HepG2 (cell line): Measurements from ENCODE around the gene RRP36. TPM values are rescaled to one million over a fixed set of nuclear protein-coding genes. Genes with fewer than 3 reads are reported as not detected.

Experiments
- ATAC-seq: fragments of 200-7000 bp; cut with Tn5 transposase; 3 replicates; pipeline ENCODE4 v1.9.1; 2020; ENCODE audit warnings: mild to moderate bottlenecking, moderate library complexity
- BruUV-seq: library from RNA; stranded (reverse); fragments of 400-500 nt; replicated peaks from 2 replicates; lab custom pipeline; 2021; lab: Mats Ljungman, UMichigan
- CTCF ChIA-PET: fragments of 300-600 bp; formaldehyde crosslinking; extraction: SDS; loops from one replicate; lab custom pipeline; 2021; ENCODE audit warnings: low total read pairs, inconsistent platforms, low intra/inter-chr PET ratio; lab: Yijun Ruan, JAX
- POLR2A ChIA-PET: fragments of 350-600 bp; sonication (Branson Sonifier 250); formaldehyde crosslinking; loops from one replicate; lab custom pipeline; 2020; ENCODE audit warnings: antibody characterized with exemption, inconsistent platforms; lab: Yijun Ruan, JAX
- DNase-seq: peaks from one replicate; pipeline ENCODE4 v3.0.0-alpha.2; 2015; ENCODE audit warnings: low spot score
- FAIRE-seq: peaks from 3 replicates; lab custom pipeline; 2011; peaks lifted over from hg19 to GRCh38; lab: Jason Lieb, UNC
- H2AFZ ChIP-seq: one replicate; pipeline ENCODE4 v1.6.1; 2011; ENCODE audit warnings: low read length, inconsistent platforms
- H3K27ac ChIP-seq: fragments of 300-600 bp; 3 replicates; pipeline ENCODE4 v1.8.0; 2011; ENCODE audit warnings: mixed run types, mild to moderate bottlenecking, mixed read lengths, low read length, inconsistent platforms; ENCODE audit not compliant: insufficient read depth; ENCODE audit errors: extremely low read length
- H3K27me3 ChIP-seq, 2 experiments: fragments of 200-600 bp in 1 of 2; 2 replicates in 1 of 2; 3 replicates in 1 of 2; pipeline versions ENCODE4 v1.6.0 to v1.8.0; 2011; ENCODE audit warnings: low read length in 2 of 2, mild to moderate bottlenecking in 2 of 2, moderate library complexity in 2 of 2, inconsistent platforms in 1 of 2; ENCODE audit not compliant: insufficient read depth in 2 of 2, control insufficient read depth in 1 of 2
- H3K36me3 ChIP-seq, 2 experiments: fragments of 200-600 bp in 1 of 2; replicated peaks in 1 of 2; 2 replicates in 1 of 2; 3 replicates in 1 of 2; pipeline versions ENCODE4 v1.5.1 to v1.8.0; 2011; ENCODE audit warnings: low read length in 2 of 2, inconsistent platforms in 1 of 2; ENCODE audit not compliant: insufficient read depth in 2 of 2, control insufficient read depth in 1 of 2
- H3K4me1 ChIP-seq: 2 replicates; pipeline ENCODE4 v1.5.1; 2012; ENCODE audit warnings: low read length, inconsistent platforms; ENCODE audit not compliant: insufficient read depth
- H3K4me2 ChIP-seq: 2 replicates; pipeline ENCODE4 v1.6.0; 2011; ENCODE audit warnings: low read depth, low read length, inconsistent platforms
- H3K4me3 ChIP-seq, 3 experiments: fragments of 200-600 bp in 1 of 3; sonication (generic), shearing (Covaris generic) in 1 of 3; replicated peaks in 1 of 3; 2 replicates each; pipeline ENCODE4 v1.5.1; 2011 to 2016; ENCODE audit warnings: low read length in 3 of 3, inconsistent platforms in 2 of 3, low read depth in 2 of 3, mild to moderate bottlenecking in 2 of 3, control low read depth in 1 of 3, mixed read lengths in 1 of 3; ENCODE audit not compliant: insufficient read depth in 1 of 3
- H3K79me2 ChIP-seq: one replicate; pipeline ENCODE4 v1.6.1; 2011; ENCODE audit warnings: low read length, inconsistent platforms; ENCODE audit not compliant: insufficient read depth
- H3K9ac ChIP-seq: 2 replicates; pipeline ENCODE4 v1.6.0; 2011; ENCODE audit warnings: mild to moderate bottlenecking, low read depth, low read length, inconsistent platforms; ENCODE audit not compliant: insufficient read depth
- H3K9me3 ChIP-seq: 2 replicates; pipeline ENCODE4 v1.5.1; 2012; ENCODE audit warnings: mild to moderate bottlenecking, low read length
- H4K20me1 ChIP-seq: 2 replicates; pipeline ENCODE4 v1.6.0; 2011; ENCODE audit warnings: inconsistent platforms, mild to moderate bottlenecking, low read length, moderate library complexity; ENCODE audit not compliant: insufficient read depth
- AGO2 ChIP-seq: fragments of 200-400 bp; formaldehyde crosslinking; optimal IDR thresholded peaks from 2 replicates; pipeline ENCODE3; 2017; ENCODE audit warnings: mild to moderate bottlenecking, low read depth, low read length, moderate library complexity
- NRL ChIP-seq: sonication (generic); formaldehyde crosslinking; IDR thresholded peaks from 2 replicates; pipeline ENCODE4 v1.5.0; 2020; ENCODE audit warnings: missing genetic modification reagents, mild to moderate bottlenecking, moderate library complexity, borderline replicate concordance
- RBM22 ChIP-seq: fragments of 200-400 bp; formaldehyde crosslinking; optimal IDR thresholded peaks from 2 replicates; pipeline ENCODE3; 2017; ENCODE audit warnings: mild to moderate bottlenecking, low read length, moderate library complexity
- ZNF30 ChIP-seq: sonication (generic); formaldehyde crosslinking; IDR thresholded peaks from 2 replicates; pipeline ENCODE4 v1.5.0; 2020; ENCODE audit warnings: mild to moderate bottlenecking, missing genetic modification reagents
- ZNF687 ChIP-seq: sonication (generic); formaldehyde crosslinking; IDR thresholded peaks from 2 replicates; pipeline ENCODE4 v1.5.1; 2020; ENCODE audit warnings: mild to moderate bottlenecking, missing genetic modification reagents, moderate library complexity
- WGBS: methylation state at CpG from one replicate; pipeline ENCODE4 v1.1.6; 2017; ENCODE audit warnings: low lambda C conversion rate; 5-methylcytosine and 5-hydroxymethylcytosine counted together
- in situ Hi-C: cut with HindIII; loops from 2 replicates; pipeline ENCODE4 v1.10.0; 2017; ENCODE audit warnings: low pct_unique_long_range_greater_than_20kb; ENCODE audit not compliant: extremely low pct_ligation_motif_present
- intact Hi-C: fragments of 100-400 bp; cut with micrococcal nuclease; formaldehyde crosslinking; loops from one replicate; pipeline ENCODE4 v1.10.0; 2022; ENCODE audit not compliant: unreplicated experiment
- polyA plus RNA-seq, 8 experiments: library from polyadenylated mRNA; depleted of rRNA in 3 of 8; stranded (reverse) in 7 of 8; unstranded in 1 of 8; fragments of >200 nt; fragmentation: Illumina TruSeq in 4 of 8; extraction: Trizol in 4 of 8; gene quantifications; 2 replicates each; pipeline versions ENCODE4 v1.2.1 to v1.2.3, GENCODE V29; 2011 to 2016; ENCODE audit warnings: low read depth in 4 of 8, missing spikeins in 1 of 8, mixed read lengths in 1 of 8; ENCODE audit not compliant: insufficient read depth in 1 of 8
- total RNA-seq, 5 experiments: library from RNA; depleted of rRNA; stranded (reverse); fragments of >200 nt; fragmentation: Illumina TruSeq; extraction: Trizol; gene quantifications; 2 replicates each; pipeline ENCODE4 v1.2.3, GENCODE V29; 2016; ENCODE audit warnings: low read depth in 1 of 5

RRP36 gene
- total and polyA plus RNA-seq, 2 of the 13 experiments (the other 11 are each of a cell fraction or from before 2014, with no cell fraction given) = 29.5 to 144 TPM

GRCh38 chr6:43050981-43051380 lies 29.6 kb downstream of the RRP36 start:
- Histone ChIP-seq H3K4me2 (peak overlapping the region; percentile 91), H4K20me1 (no peaks in the 10 kb centered on the region), H3K9ac (peak overlapping the region; percentile 98; the same call in 1 of the 2 replicates), H3K4me3 (peak overlapping the region in 1 of 3 experiments; percentile 96; a peak in 1 of 6 replicates), H3K9me3 (no peaks in the 10 kb centered on the region), H3K27me3 (no peaks in the 10 kb centered on the region), H3K36me3 (peaks cover 24 to 54% of the 10 kb centered on the region in 2 experiments), H3K27ac (no peak overlapping the region), H2AFZ (no peak overlapping the region), H3K79me2 (peaks cover 31% of the 10 kb centered on the region), H3K4me1 (peaks cover 37% of the 10 kb centered on the region)
- FAIRE-seq = no peak
- CTCF ChIA-PET = no interaction called here
- in situ Hi-C loops (no loop called here), intact Hi-C loops (loop anchor here (5.0 kb wide), 1 partner anchor 39 kb away; the partner anchor contains the start of genes KLHDC3 and MEA1)
- no TSS peak for BruUV-seq
- no peak for DNase-seq
- WGBS = 98% methylated on average over 13 of the region's 17 CpGs
- TF ChIP-seq RBM22 (peak; percentile 31), NRL (CRISPR knock-in tag) (0 out of 2 replicates have a peak, but pooled peaks have one; percentile 27), ZNF687 (CRISPR knock-in tag) (peak; percentile 43; the same call in 1 of the 2 replicates), ZNF30 (no peak), AGO2 (peak; percentile 67)
- POLR2A ChIA-PET = interaction anchor here (1.2 to 3.7 kb wide), 5 partner anchors 9 to 122 kb away, joined by 3 to 20 read pairs (median 4); partner anchors contain the start of genes CNPY3, KLC4, KLHDC3 and MEA1
- no peak for ATAC-seq
